Nephron progenitor cell (in vitro differentiated cells): ENCODE measurements around the gene RTN4R.

ENCODE experiments used
- DNase-seq: peaks from one replicate; pipeline ENCODE4 v3.0.0; 2021
- H3K27ac Mint-ChIP-seq: 2 replicates; pipeline ENCODE4 v1.8.0; 2021; ENCODE audit warnings: mild to moderate bottlenecking, moderate library complexity, mixed read lengths
- H3K27me3 Mint-ChIP-seq: 2 replicates; pipeline ENCODE4 v1.8.0; 2021; ENCODE audit warnings: mild to moderate bottlenecking, low read depth, mixed read lengths; ENCODE audit not compliant: poor library complexity
- H3K36me3 Mint-ChIP-seq: 2 replicates; pipeline ENCODE4 v1.8.0; 2021; ENCODE audit warnings: low read depth, mixed read lengths
- H3K4me1 Mint-ChIP-seq: 2 replicates; pipeline ENCODE4 v1.8.0; 2021; ENCODE audit warnings: mixed read lengths
- H3K4me3 Mint-ChIP-seq: 2 replicates; pipeline ENCODE4 v1.8.0; 2021; ENCODE audit warnings: mild to moderate bottlenecking, moderate library complexity, mixed read lengths
- H3K9me3 Mint-ChIP-seq: 2 replicates; pipeline ENCODE4 v1.8.0; 2021; ENCODE audit warnings: mild to moderate bottlenecking, moderate library complexity, mixed read lengths
- TF ChIP-seq, protein P1 (sequence below): fragments of 200-600 bp; sonication (generic); IDR thresholded peaks from 2 replicates; pipeline ENCODE4 v1.5.0; 2021; ENCODE audit warnings: antibody characterized with exemption

Gene RTN4R

DNA sequence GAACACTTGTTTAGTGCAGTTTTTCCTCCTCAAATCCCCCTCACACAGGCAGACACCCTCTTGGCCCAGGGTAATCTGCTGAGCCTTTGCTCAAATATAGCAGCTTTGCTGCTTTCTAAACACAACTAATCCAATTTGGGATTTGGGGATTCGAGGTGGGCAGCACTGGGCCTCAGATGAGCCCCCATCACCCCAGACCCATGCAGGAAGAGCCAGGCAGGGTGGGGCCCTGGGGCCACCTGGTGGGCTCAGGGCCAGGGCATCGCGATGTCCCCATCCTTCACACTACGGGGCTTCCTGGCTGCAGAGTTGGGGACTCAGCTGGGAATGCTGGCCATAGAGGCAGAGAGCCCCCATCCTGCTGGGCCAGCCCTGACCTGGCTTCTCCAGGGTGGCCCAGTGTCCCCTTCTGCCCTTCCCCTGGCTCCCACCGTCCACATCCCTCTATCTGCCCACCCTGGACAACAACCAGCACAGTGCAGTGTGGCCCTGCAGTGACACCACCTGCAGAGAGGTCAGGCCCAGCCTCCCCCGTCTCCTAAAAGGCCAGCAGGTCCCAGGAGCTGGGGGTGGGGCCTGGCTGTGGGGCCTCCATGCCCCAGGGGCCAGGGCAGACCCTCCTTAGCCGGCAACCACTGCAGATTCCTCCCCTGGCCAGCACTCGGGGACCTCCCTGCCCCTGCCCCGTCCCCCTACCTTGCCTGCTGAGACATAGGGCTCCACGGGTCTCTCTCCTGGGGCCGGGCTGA is 60.7 kb downstream of the RTN4R start:
- no peak for DNase-seq
- Mint-ChIP-seq H3K4me3 (peak overlapping the region; percentile 25), H3K9me3 (no peaks in the 10 kb centered on the region), H3K27me3 (peaks cover 19% of the 10 kb centered on the region), H3K4me1 (peaks cover 63% of the 10 kb centered on the region), H3K27ac (no peak overlapping the region), H3K36me3 (no peaks in the 10 kb centered on the region)
- TF ChIP-seq, protein P1, sequence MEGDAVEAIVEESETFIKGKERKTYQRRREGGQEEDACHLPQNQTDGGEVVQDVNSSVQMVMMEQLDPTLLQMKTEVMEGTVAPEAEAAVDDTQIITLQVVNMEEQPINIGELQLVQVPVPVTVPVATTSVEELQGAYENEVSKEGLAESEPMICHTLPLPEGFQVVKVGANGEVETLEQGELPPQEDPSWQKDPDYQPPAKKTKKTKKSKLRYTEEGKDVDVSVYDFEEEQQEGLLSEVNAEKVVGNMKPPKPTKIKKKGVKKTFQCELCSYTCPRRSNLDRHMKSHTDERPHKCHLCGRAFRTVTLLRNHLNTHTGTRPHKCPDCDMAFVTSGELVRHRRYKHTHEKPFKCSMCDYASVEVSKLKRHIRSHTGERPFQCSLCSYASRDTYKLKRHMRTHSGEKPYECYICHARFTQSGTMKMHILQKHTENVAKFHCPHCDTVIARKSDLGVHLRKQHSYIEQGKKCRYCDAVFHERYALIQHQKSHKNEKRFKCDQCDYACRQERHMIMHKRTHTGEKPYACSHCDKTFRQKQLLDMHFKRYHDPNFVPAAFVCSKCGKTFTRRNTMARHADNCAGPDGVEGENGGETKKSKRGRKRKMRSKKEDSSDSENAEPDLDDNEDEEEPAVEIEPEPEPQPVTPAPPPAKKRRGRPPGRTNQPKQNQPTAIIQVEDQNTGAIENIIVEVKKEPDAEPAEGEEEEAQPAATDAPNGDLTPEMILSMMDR, result no peak

DNA sequence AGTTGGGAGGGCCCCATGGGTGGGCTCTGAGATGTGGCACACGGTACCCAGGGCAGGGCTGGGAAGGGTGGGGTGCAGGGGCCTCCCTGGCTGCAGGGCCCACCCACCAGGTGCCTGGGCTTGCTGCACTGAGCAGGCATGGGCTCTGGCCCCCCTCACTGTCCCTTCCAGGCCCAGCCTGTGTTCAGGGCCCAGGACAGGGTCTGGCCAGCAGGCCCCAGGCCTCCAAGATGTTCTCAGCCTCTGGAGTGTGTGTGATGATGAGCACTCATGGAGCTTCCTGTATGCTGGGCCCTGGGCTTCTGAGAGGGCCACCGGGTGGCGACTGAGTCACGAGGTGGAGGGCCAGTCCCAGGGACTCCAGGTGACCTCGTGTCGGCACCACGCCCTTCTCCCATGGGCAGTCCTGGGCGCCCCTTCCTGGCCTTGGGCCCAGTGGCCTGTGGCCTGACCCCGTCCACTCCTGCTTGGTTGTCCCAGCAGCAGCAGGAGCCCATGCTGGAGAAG is 61.4 kb downstream of the RTN4R start:
- Mint-ChIP-seq H3K27ac (no peak overlapping the region), H3K9me3 (no peaks in the 10 kb centered on the region), H3K36me3 (no peaks in the 10 kb centered on the region), H3K4me3 (peak overlapping the region; percentile 73), H3K4me1 (peaks cover 60% of the 10 kb centered on the region), H3K27me3 (peaks cover 26% of the 10 kb centered on the region)
- no peak for DNase-seq
- TF ChIP-seq, protein P1, result no peak

DNA sequence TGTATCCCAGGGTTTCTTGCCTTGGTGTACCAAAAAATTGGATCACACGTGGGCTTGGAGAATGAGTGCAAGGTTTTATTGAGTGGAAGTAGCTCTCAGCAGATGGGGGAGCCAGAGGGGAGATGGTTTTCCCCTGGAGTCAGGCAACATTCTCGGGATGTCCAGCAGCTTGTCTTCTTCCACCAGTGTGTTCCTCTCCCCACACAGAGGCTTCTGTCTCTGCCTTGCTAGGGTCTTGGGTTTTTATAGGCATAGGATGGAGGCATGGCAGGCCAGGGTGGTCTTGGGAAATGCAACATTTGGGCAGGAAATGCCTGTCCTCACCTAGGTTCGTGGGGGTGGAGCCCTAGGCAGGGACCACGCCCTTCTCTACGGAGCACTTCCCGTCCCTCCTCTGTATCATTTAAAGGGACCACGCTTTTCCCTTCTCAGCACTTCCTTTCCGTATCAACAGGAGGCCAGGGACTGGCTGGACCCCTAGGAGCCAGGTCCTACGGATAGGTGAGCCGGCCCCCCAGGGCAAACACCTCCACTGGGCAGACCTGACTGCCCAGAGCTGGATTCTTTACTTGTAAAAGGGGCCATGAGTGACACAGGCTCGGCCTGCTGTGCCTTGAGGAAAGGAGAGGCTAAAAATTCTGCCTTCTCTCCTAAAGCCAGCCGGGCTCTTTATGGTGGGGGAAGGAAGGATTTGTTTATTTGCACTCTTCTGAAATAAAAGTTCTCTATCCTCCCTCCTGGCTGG is 62.0 kb downstream of the RTN4R start:
- no peaks in the 10 kb centered on the region for H3K9me3 Mint-ChIP-seq
- peak overlapping the region; percentile 73 for H3K4me3 Mint-ChIP-seq
- DNase-seq, result no peak
- TF ChIP-seq, protein P1, result no peak
- H3K36me3 Mint-ChIP-seq, result no peaks in the 10 kb centered on the region
- peak overlapping the region; percentile 81 for H3K27ac Mint-ChIP-seq
- H3K27me3 Mint-ChIP-seq, result peaks cover 28% of the 10 kb centered on the region
- H3K4me1 Mint-ChIP-seq, result peaks cover 55% of the 10 kb centered on the region

DNA sequence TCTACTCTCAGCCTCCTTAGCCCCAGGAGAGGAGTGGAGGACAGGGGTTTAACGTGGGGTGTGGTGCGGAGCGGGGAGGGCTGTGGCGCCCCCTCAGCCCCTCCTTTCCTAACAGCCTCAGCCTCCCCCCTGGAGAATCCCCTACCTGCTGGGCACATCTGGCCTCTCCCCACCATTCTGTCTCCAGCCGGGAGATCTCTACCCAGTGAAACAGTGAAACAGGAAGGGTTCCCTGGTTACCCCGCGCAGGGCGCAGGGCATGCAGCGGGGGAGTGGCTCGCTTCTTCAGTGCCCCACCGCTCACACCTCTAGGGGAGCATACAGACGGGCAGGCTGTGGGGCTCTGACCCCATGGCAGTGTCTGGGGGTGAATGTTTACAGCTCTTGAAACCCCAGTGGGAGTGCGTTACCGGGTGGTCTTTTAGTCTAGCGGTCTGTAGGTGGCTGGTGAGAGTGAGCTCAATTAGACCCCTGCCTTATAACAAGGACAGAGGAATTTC is 62.6 kb downstream of the RTN4R start:
- Mint-ChIP-seq H3K4me1 (peaks cover 54% of the 10 kb centered on the region), H3K36me3 (no peaks in the 10 kb centered on the region), H3K9me3 (no peaks in the 10 kb centered on the region), H3K4me3 (peak overlapping the region; percentile 73), H3K27ac (peak overlapping the region; percentile 81), H3K27me3 (peaks cover 28% of the 10 kb centered on the region)
- TF ChIP-seq, protein P1, result no peak
- no peak for DNase-seq

DNA sequence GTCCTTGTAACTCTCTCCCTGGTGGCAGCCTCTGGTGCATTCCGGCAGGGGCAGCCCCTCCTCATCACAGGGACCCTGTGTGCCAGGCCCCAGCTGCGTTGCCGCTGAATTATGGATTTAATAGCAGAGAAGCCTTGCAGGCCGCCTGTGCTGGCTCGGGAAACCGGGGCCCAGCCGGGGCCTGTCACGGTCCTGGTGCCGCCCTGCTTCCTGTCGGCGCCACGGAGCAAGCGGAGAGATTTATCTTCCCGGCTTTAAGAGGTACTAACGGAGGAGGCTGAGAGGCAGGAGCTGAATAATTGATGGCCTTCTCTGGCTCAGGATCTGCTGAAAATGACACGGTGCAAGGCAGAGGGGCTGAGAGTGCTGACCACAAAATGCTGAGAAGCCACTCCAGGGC is 63.3 kb downstream of the RTN4R start:
- Mint-ChIP-seq H3K4me1 (peaks cover 54% of the 10 kb centered on the region), H3K27ac (no peak overlapping the region), H3K9me3 (no peaks in the 10 kb centered on the region), H3K36me3 (no peaks in the 10 kb centered on the region), H3K4me3 (peak overlapping the region; percentile 38), H3K27me3 (peaks cover 28% of the 10 kb centered on the region)
- peak; percentile 49 for DNase-seq
- TF ChIP-seq, protein P1, result no peak
